HTERT RPE-1 (cell line): ENCODE data around the gene TSPY10.
"Not testable (repeated sequence)": the region's sequence is repeated elsewhere in the genome, so short reads cannot be mapped to it uniquely, and the experiment has no call there.

ENCODE experiments used
- in situ Hi-C: fragments of 300-500 bp; cut with MboI; formaldehyde crosslinking; loops from 4 replicates; pipeline ENCODE4 v1.14.3; 2020; ENCODE audit warnings: low sequenced_read_pairs

TSPY10 gene, protein sequence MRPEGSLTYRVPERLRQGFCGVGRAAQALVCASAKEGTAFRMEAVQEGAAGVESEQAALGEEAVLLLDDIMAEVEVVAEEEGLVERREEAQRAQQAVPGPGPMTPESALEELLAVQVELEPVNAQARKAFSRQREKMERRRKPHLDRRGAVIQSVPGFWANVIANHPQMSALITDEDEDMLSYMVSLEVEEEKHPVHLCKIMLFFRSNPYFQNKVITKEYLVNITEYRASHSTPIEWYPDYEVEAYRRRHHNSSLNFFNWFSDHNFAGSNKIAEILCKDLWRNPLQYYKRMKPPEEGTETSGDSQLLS

DNA sequence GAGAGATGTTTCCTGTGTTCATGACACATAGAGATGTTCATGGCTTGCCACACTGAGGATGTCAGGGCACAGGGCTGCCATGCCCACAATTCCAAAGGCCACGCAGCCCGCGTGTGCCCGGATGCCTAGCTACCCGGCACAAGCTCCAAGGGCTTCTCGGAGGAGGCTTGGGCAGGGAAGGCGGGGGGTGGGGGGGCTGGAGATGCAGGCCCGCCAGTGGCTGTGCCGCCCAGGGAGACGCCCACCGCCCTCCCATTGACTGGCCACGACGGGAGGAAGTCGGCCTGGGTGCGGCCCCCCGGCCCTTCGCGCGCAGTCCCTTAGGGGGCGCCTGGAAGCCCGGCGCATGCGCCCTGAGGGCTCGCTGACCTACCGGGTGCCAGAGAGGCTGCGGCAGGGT is at the start of gene TSPY10:
TSPY10 (plus strand) TSS at position 301 of the 400 bp plus-strand sequence; CDS start at position 347, 46 bp downstream.
- in situ Hi-C loops, result not testable (repeated sequence)

DNA sequence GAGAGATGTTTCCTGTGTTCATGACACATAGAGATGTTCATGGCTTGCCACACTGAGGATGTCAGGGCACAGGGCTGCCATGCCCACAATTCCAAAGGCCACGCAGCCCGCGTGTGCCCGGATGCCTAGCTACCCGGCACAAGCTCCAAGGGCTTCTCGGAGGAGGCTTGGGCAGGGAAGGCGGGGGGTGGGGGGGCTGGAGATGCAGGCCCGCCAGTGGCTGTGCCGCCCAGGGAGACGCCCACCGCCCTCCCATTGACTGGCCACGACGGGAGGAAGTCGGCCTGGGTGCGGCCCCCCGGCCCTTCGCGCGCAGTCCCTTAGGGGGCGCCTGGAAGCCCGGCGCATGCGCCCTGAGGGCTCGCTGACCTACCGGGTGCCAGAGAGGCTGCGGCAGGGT is 40.7 kb upstream of the TSPY10 start, which contains the start of gene TSPY9:
TSPY9 (plus strand) TSS at position 301 of the 400 bp plus-strand sequence; CDS start at position 347, 46 bp downstream.
- in situ Hi-C loops, result not testable (repeated sequence)

DNA sequence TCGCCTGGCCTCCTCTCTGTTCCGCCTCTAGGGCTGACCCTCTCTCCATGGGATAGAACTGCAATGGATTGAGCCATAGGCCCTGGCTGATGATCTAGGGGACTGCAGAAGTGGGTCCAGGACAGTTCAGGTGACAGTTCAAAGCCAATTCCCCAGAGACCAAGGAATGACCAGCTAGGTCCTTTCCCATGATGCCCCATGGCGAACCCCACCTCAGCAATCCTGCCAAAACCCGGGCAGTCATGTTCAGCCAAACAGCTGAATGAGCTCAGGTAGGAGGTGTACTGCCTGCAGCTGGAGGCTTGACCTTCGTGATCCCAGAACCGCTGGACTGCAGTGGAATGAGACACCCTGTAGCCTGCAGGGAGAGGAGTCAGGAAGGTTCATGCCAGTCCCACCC is 23.3 kb upstream of the TSPY10 start:
- in situ Hi-C loops, result not testable (repeated sequence)

DNA sequence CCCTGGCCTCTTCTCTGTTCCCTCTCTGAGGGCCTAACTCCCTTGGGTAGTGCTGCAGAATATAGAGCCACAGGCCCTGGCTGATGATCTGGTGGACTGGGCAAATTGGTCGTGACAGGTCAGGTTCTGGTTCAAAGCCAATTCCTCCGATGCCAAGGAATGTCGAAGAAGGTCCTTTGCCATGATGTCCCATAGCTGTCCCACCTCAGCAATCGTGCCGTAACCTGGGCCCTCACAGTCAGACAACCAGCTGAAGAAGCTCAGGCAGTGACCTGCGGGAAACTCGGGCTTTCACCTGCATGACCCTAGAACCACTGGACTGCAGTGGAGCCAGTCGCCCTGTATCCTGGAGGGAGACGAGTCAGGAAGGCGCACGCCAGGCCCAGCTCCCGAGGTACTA is 11.4 kb upstream of the TSPY10 start:
- in situ Hi-C loops, result not testable (repeated sequence)
